ENCODE data around the gene LRRC3C. TPM values are rescaled to one million over a fixed set of nuclear protein-coding genes. Genes with fewer than 3 reads are reported as not detected.

Gene LRRC3C
- polyA plus RNA-seq, 1 donor from 2014 or later, result not detected

- no peak overlapping the region for H2AFZ ChIP-seq (ENCODE audit: low read depth, low read length)
- H3K79me2 ChIP-seq (replicated peaks; ENCODE audit: insufficient read depth, low read length), result no peaks in the 10 kb centered on the region
- H4K20me1 ChIP-seq (ENCODE audit: insufficient read depth), result no peaks in the 10 kb centered on the region
- TF ChIP-seq SMC3 (conservative IDR thresholded peaks at IDR 0.05; ENCODE audit: poor library complexity) (no peak), EZH2 (IDR thresholded peaks at IDR 0.05; ENCODE audit: borderline replicate concordance, insufficient read depth, low read length, poor library complexity, severe bottlenecking) (no peak), TAF1 (IDR thresholded peaks at IDR 0.05; ENCODE audit: low read depth) (no peak), CTCF (IDR thresholded peaks at IDR 0.05; ENCODE audit: poor library complexity, severe bottlenecking) (no peak), POLR2AphosphoS5 (IDR thresholded peaks at IDR 0.05) (no peak), EP300 (conservative IDR thresholded peaks at IDR 0.05; ENCODE audit: poor library complexity, severe bottlenecking) (no peak), RAD21 (conservative IDR thresholded peaks at IDR 0.05) (no peak), MXI1 (conservative IDR thresholded peaks at IDR 0.05; ENCODE audit: poor library complexity, severe bottlenecking) (no peak), REST (IDR thresholded peaks at IDR 0.05; ENCODE audit: borderline replicate concordance) (no peak)
- no peaks in the 10 kb centered on the region for H3K27me3 ChIP-seq (ENCODE audit: insufficient read depth, low read depth, low read length)
- H3K4me2 ChIP-seq (ENCODE audit: low read length), result no peak overlapping the region
- no peaks in the 10 kb centered on the region for H3K9me2 ChIP-seq (ENCODE audit: insufficient read depth, low read length)
- no peaks in the 10 kb centered on the region for H3K36me3 ChIP-seq (ENCODE audit: insufficient read depth, low read length)
- no peak overlapping the region for H3K9ac ChIP-seq (ENCODE audit: low read length)
- H3K27ac ChIP-seq (ENCODE audit: low read length), result no peak overlapping the region
- no peaks in the 10 kb centered on the region for H3K9me3 ChIP-seq (ENCODE audit: low read length)
- no peak overlapping the region for H3K4me3 ChIP-seq (ENCODE audit: low read length)
- H3F3A ChIP-seq (ENCODE audit: insufficient read depth, low read length, poor library complexity, severe bottlenecking), result no peaks in the 10 kb centered on the region
Measured at GRCh38 chr17:39970157-39970692, 42.7 kb downstream of the LRRC3C start.

GRCh38 chr17:39971076-39971603 lies 43.6 kb downstream of the LRRC3C start:
- H3F3A ChIP-seq (ENCODE audit: insufficient read depth, low read length, poor library complexity, severe bottlenecking), result no peaks in the 10 kb centered on the region
- H3K27me3 ChIP-seq (ENCODE audit: insufficient read depth, low read depth, low read length), result no peaks in the 10 kb centered on the region
- no peaks in the 10 kb centered on the region for H3K79me2 ChIP-seq (replicated peaks; ENCODE audit: insufficient read depth, low read length)
- no peak for TF ChIP-seq TAF1 (IDR thresholded peaks at IDR 0.05; ENCODE audit: low read depth)
- no peaks in the 10 kb centered on the region for H3K9me3 ChIP-seq (ENCODE audit: low read length)
- no peak overlapping the region for H3K9ac ChIP-seq (ENCODE audit: low read length)
- H3K4me2 ChIP-seq (ENCODE audit: low read length), result no peak overlapping the region
- no peaks in the 10 kb centered on the region for H3K36me3 ChIP-seq (ENCODE audit: insufficient read depth, low read length)
- H3K9me2 ChIP-seq (ENCODE audit: insufficient read depth, low read length), result no peaks in the 10 kb centered on the region
- no peak overlapping the region for H2AFZ ChIP-seq (ENCODE audit: low read depth, low read length)
- H3K4me3 ChIP-seq (ENCODE audit: low read length), result no peak overlapping the region
- no peaks in the 10 kb centered on the region for H4K20me1 ChIP-seq (ENCODE audit: insufficient read depth)
- no peak overlapping the region for H3K27ac ChIP-seq (ENCODE audit: low read length)

Data from neural cell (in vitro differentiated cells).